HG03558 (cell line): ENCODE data around the gene MYH6.
"Not testable (repeated sequence)": the region's sequence is repeated elsewhere in the genome, so short reads cannot be mapped to it uniquely, and the experiment has no call there.

Experiments used
- ATAC-seq: cut with Tn5 transposase; IDR thresholded peaks from one replicate; pipeline ENCODE4 v1.9.1; 2021; ENCODE audit warnings: moderate number of reproducible peaks; ENCODE audit not compliant: unreplicated experiment; ENCODE audit errors: extremely low read depth

MYH6 gene

GRCh38 chr14:23407516-23408306, at the start of gene MYH6:
TSS of gene MYH6 (minus strand) at chr14:23408273. CDS start at chr14:23407223, 1,050 bp downstream.
- ATAC-seq, result no peak

DNA sequence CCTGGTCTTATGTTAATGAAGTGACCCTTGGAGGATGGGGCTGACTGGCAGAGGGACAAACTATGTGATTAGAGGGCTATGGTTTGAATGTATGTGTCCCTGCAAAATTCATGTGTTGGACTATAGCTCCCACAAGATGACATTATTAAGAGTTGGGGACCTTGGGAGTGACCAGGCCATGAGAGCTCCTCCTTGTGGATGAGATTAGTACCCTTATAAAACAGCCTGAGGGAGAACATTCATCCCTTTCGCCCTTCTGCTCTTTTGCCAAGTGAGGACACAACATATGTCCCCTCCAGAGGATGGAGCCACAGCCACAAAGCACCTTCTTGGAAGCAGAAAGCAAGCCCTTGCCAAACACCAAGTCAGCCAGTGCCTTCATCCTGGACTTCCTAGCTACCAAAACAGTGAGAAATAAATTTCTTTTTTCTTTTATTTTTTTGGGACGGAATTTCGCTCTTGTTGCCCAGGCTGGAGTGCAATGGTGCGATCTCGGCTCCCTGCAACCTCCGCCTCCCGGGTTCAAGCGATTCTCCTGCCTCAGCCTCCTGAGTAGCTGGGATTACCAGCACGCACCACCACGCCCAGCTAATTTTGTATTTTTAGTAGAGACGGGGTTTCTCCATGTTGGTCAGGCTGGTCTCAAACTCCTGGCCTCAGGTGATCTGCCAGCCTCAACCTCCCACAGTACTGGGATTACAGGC, 49.0 kb upstream of the MYH6 start:
- ATAC-seq, result not testable (repeated sequence)

DNA sequence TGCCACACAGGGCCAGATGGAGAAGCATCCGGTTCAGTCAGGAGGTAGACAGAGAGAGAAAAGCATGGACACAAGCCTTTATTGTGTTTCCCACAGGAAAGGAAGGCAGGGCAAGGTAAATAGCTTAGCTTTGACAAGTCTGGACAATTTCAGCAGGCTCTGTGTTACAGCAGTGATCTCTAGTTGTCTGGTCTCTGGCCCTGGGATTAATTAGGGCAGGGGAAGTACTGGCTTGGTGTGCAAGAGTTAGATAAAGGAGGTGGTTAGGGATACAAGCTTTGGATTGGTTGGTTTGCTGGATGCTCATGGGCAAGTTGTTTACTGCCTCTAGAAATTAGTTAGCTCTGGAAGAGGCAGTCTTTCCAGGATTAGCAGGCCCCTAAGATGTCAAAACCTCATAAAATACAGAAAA, 46.4 kb upstream of the MYH6 start:
- ATAC-seq, result no peak

- ATAC-seq, result no peak
Measured at GRCh38 chr14:23452237-23452636, 44.2 kb upstream of the MYH6 start.

- ATAC-seq, result no peak
Measured at GRCh38 chr14:23450379-23450778, 42.3 kb upstream of the MYH6 start.

GRCh38 chr14:23449314-23449713, 41.2 kb upstream of the MYH6 start:
- no peak for ATAC-seq

- no peak for ATAC-seq
Measured at GRCh38 chr14:23447361-23448350, 39.6 kb upstream of the MYH6 start.

- no peak for ATAC-seq
Measured at GRCh38 chr14:23446291-23446851, 38.3 kb upstream of the MYH6 start.

GRCh38 chr14:23445773-23446172, 37.7 kb upstream of the MYH6 start:
- ATAC-seq, result no peak

DNA sequence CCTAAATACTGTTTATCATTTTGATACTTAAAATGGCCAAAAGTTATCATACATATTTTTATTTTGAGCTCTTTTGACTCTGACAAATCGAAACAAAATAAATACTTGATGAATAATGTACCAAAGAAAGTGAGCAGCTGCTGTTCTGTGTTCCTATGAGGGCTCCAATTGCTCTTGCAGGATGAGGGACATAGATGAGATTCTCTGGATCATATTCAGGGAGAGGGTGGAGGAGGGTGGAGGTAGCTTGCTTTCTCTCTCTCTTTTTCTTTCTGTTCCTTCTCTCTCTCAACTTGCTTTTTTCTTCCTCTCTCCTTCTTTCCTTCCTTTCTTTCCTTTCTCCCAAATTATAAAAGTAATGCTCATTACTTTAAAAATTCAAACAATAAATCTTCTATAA, 36.2 kb upstream of the MYH6 start:
- no peak for ATAC-seq

GRCh38 chr14:23443881-23444280, 35.8 kb upstream of the MYH6 start:
- no peak for ATAC-seq

DNA sequence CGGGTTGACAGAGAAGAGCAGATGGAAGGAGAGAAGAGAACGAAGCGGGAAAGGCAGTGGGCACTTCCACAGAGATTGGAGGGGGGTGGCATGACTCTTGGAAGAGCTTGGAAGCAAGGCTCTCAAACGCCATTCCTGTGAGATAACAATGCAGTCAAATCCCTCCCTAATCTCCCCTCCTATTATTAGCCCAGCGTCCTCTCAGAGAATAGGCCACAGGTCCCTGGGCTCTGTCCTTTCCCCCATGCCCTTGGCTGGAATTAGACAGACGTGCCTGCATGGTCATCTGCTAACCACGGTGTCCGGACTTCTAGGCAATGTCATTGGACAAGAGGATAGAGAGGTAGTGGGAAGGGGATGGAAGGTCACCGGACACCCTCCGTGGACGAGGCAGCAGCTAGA, 35.3 kb upstream of the MYH6 start:
- ATAC-seq, result no peak

- ATAC-seq, result no peak
Measured at GRCh38 chr14:23442721-23443356, 34.8 kb upstream of the MYH6 start.

DNA sequence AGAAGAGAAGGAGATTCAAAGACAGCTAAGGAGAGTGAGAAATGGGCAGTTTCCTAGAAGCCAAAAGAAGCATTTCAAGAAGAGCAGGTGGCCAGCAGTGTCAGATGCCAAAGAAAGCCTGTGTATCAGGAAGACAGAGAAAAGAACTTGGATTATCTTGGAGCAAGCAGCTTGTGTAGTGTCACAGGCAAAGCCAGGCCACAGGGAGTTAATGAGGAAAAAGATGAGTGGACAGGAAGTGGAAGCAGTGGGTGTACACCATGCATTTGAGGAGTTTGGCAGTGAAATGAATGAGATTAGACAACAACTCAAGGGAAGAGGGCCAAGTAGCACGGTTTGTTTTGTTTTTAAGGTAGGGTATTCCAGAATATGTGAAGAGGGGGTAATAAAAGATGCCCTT, 33.0 kb upstream of the MYH6 start:
- ATAC-seq, result no peak

DNA sequence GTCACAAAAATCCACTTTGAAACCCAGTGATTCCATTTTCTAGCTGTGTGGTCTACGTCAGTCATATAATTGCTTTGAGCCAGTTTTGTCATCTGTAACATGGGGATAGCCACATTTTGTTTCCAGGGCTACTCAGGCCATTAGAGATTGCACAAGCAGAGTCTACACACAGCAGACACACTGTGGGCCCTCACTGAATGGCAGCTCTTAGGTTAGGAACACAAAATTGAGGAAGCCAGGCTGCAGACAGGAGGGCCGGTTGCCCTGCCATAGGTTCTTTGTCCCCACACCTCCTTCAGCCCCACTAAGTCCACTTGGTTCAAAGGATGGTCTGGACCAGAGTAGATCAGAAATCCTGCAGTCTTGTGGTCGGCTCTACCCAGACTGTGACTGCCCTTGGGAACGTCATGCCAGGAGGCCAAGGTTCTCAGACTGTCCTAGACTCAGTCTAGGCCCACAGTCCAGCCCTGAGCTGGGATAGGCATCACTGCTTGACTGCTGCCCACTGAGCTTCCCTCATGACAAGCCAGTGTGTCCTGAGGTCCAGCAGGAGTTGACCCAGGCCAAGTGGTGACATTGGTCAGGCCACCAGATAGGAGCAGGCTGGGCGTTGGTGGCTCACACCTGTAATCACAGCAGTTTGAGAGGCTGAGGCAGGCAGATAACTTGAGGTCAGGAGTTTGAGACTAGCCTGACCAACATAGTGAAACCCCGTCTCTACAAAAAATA, 31.2 kb upstream of the MYH6 start:
- no peak for ATAC-seq

- ATAC-seq, result no peak
Measured at GRCh38 chr14:23438101-23438971, 30.3 kb upstream of the MYH6 start.

- ATAC-seq, result no peak
Measured at GRCh38 chr14:23437133-23438100, 29.3 kb upstream of the MYH6 start.
